H7 (cell line): ENCODE data around the gene PRKN. TPM values are rescaled to one million over a fixed set of nuclear protein-coding genes. Genes with fewer than 3 reads are reported as not detected.

Experiments
- DNase-seq: peaks from one replicate; pipeline ENCODE4 v3.0.0; 2012
- H3K27me3 ChIP-seq: 2 replicates; pipeline ENCODE4 v1.6.0; 2011; ENCODE audit warnings: mild to moderate bottlenecking, low read length; ENCODE audit not compliant: control insufficient read depth, insufficient read depth
- H3K36me3 ChIP-seq: replicated peaks from 2 replicates; pipeline ENCODE4 v1.5.1; 2011; ENCODE audit warnings: low read length; ENCODE audit not compliant: control insufficient read depth, insufficient read depth
- H3K4me3 ChIP-seq: 2 replicates; pipeline ENCODE4 v1.5.1; 2011; ENCODE audit warnings: low read depth, mild to moderate bottlenecking, control low read depth, low read length, moderate library complexity; ENCODE audit not compliant: insufficient read depth
- total RNA-seq: library from RNA; depleted of rRNA; stranded (reverse); fragments of >200 nt; shearing (Covaris generic); gene quantifications from 2 replicates; pipeline ENCODE4 v1.2.3, GENCODE V29; 2014

The PRKN gene
- total RNA-seq, 1 experiment from 2014 or later: 0.90 TPM

DNA sequence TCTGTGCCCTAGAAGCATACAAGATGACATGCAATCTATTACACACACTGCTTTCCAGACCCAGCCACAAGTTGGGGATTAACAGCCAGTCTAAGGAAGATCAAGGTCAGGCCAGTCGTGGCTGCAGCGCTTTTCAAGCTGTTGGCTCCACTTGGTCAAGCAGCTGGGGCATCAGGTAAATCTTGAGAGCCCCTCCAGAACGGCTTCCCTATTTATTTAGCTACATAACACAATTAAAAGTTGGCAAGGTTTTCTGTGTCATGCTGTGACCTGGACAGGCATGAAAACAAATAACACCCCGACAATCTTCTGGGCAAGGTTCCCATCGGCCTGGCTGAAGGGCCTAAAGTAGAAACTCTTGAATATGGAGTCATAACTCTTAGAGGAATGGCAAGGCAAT is 524.3 kb downstream of the PRKN start:
- Histone ChIP-seq H3K36me3 (no peaks in the 10 kb centered on the region), H3K4me3 (no peak overlapping the region), H3K27me3 (no peaks in the 10 kb centered on the region)
- no peak for DNase-seq

DNA sequence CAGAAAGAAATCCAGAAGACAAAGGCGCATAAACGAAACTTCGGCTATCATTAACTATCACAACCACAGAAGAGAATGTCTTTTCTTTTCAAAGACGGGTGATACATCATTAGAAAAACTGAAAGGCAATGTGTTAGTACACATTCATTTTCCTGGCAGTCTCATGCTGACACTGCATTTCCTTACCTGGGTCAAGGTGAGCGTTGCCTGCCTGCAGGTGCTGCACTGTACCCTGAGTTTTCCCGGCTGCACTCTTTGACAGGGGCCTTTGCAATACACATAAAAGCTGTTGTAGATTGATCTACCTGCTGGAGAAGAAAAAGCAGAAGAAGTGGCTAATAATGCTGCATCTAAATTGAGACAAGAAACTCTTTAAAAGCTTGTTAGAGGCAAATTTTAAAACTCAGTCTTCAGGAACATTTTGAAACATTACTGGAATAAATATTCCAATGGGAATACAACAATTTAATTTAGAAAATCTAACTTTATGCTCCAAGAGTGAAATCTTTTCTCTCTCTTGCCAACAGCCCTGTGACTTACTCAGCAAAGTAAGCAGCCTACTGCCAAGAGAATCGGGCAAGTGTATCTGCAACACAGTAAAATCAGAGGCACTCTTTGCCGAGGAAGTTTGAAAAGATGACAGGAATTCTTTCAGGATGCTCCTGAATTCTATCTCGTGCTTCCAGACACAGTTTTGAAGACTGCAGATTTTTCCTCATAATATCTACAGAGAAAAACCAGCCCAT is 526.4 kb downstream of the PRKN start:
- DNase-seq: no peak
- Histone ChIP-seq H3K4me3 (no peak overlapping the region), H3K27me3 (no peaks in the 10 kb centered on the region), H3K36me3 (no peaks in the 10 kb centered on the region)

DNA sequence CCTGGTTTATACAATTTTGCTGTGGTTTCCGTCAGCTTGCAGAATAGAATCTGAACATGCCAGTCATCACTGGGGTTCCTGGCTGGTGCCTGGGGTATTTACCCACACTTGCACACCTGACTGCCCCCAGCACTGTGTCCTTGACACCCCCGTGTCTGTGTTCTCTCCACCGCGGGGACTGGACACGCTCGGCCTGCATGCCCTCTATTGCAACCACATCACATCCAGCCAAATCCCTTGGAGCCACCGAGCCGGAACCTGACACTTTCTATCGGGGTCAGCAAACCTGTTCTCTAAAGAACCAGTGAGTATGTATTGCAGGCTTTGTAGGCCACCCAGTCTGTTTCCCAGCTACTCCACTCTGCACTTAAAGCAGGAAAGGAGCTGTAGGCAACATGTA is 527.5 kb downstream of the PRKN start:
- no peak for DNase-seq
- Histone ChIP-seq H3K27me3 (no peaks in the 10 kb centered on the region), H3K4me3 (no peak overlapping the region), H3K36me3 (no peaks in the 10 kb centered on the region)

DNA sequence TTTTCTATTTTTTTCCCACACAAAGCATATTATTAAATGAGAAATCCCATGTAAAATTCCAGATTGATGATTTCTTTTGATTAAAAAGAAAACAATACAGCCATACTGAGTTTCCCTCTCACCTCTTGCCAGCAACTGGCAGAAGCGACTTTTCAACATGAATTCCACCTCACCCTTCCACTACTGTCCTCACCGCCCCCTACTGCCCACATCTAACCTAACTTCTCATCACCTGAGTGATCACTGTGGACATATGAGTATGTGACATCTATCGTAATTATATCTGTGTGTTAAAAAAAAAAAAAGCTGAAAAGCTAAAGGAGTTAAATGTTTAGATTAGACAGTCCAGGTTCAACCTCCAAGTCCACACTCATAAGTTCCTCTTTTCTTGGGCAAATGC is 528.6 kb downstream of the PRKN start:
- no peaks in the 10 kb centered on the region for H3K27me3 ChIP-seq
- no peaks in the 10 kb centered on the region for H3K36me3 ChIP-seq
- no peak overlapping the region for H3K4me3 ChIP-seq
- DNase-seq: no peak

DNA sequence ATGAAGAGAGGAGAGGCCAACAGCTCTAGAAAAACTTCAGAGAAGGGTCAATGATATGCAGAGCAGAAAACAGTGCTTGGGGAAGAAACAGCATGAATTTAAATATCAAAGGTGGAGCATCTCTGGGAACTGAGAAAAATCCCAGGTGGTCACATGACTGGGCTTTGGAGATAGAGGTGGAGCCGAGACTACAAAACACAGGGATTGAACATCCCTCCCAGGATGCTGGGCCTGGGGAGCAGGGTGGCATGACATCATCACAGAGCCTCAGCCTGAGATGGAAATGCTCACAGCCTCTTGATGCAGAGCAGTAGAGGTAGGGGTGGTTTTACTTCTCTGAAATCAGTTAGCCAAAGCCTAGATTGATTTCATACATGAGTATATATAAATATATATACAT is 529.5 kb downstream of the PRKN start:
- H3K27me3 ChIP-seq: no peaks in the 10 kb centered on the region
- peak; percentile 15 for DNase-seq
- H3K36me3 ChIP-seq: no peaks in the 10 kb centered on the region
- no peak overlapping the region for H3K4me3 ChIP-seq

DNA sequence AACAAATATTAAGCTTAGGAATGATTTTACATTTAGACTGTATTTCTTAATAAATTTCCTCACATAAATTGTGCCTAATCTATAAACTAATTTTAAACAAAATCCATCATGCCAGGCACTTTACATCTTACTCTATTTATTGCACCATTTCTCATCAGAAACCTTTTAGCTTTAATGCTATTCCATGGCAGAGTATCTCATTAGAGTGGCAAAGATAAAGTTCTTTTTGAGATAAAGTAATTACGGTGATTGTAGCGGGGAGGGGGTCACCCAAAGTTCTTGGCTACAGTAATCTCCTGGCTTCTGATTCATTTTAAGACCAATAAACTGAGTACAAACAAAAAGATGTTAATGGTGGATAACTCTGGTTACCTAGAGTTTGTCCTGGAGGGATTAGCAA is 532.1 kb downstream of the PRKN start:
- no peaks in the 10 kb centered on the region for H3K27me3 ChIP-seq
- no peak overlapping the region for H3K4me3 ChIP-seq
- DNase-seq: no peak
- no peaks in the 10 kb centered on the region for H3K36me3 ChIP-seq

DNA sequence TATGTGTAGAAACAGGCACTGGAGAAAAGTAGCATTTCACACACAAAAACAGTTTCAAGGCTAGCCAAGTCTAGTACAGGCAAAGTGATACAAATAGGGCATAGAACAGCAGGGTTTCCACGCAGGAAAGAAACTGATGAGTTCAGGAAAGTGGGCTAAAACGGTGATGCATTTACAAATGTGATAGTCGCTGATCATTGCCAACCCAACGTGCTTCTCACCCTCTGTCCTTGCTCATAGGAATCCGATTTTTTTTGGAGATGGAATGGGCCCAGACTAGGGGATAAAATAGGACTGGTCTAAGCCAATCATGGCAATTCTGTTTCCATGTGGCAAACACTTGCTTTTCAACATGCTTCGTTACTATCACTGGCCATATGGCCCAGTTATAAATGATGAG is 536.6 kb downstream of the PRKN start:
- Histone ChIP-seq H3K36me3 (no peaks in the 10 kb centered on the region), H3K4me3 (no peak overlapping the region), H3K27me3 (no peaks in the 10 kb centered on the region)
- no peak for DNase-seq

DNA sequence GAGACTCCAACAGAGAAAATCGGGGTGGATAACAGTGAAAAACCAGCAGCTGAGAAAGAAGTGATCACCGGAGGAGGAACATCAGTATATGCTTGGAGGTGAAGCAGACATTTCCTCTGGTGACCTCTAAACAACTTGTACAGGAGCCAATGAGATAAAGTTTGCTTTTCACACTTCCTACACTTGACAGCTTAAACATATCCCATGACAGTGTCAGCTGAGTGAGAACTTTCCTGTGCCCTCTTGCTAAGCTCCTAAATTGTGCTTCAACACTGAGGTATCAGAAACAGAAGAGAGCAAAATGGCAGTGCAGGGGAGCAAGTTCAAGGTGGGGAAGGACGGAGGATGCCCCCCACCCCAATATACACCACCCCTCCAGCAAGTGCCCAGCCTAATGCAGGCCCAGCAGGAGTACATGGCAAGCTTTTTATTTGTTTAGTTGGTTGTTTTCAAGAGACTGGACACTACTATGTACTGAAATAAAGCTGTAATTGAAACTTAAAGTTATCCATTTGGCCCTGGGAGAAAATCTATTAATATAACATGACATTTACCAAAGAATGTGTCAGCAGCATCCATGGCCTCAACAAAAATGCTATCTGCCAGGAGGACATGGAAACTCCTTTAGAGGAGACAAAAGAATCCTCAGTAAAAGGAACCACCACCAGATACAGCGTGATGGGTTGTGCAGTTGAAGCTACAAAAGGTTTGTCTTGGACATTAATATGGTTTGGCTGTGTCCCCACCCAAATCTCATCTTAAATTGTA is 540.2 kb downstream of the PRKN start:
- no peak for DNase-seq
- Histone ChIP-seq H3K36me3 (no peaks in the 10 kb centered on the region), H3K27me3 (no peaks in the 10 kb centered on the region), H3K4me3 (no peak overlapping the region)

DNA sequence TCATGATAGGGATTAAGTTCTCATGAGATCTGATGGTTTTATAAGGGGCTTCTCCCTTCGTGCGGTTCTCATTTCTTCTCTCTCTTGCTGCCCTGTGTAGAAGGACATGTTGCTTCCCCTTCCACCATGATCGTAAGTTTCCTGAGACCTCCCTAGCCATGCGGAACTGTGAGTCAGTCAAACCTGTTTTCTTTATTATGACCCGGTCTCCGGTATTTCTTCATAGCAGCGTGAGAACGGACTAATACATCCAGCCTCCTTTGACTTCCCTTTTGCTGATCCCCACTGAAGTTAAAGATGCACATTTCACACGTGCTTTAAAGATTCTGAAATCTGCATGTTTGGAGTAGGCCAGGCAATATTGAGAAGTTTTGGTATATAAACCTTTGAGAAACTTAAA is 543.1 kb downstream of the PRKN start:
- Histone ChIP-seq H3K36me3 (no peaks in the 10 kb centered on the region), H3K4me3 (no peak overlapping the region), H3K27me3 (no peaks in the 10 kb centered on the region)
- DNase-seq: no peak

DNA sequence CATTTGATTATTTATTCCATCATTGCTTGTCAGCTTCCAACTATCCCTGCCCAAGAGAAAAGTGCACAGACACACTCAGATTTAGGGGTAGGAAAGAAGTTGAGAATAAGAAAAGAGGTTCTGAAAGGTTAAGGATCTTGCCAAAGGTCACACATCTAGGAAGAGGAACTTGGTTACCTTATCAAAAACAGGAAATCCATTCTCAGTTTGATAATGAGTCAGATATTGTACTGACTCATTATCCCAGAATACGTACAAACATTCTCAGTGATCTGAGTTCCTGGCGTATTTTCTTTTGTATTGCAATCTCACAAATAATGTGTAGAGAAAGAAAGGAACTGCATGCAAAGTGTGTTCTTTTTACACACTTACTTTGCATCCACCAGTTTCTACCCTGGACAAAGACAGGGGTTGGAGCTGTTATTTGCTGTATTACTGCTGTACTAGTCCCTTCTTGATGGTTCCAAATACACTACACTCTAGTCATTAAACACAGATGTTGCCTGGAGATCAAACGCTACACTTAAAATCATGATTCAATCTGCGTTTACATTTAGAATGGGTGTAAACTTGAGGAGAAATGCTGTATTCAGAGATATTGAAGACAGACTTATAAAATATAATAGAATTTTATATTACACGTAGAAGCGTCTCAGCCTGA is 545.7 kb downstream of the PRKN start:
- H3K4me3 ChIP-seq: no peak overlapping the region
- H3K36me3 ChIP-seq: no peaks in the 10 kb centered on the region
- H3K27me3 ChIP-seq: no peaks in the 10 kb centered on the region
- no peak for DNase-seq

DNA sequence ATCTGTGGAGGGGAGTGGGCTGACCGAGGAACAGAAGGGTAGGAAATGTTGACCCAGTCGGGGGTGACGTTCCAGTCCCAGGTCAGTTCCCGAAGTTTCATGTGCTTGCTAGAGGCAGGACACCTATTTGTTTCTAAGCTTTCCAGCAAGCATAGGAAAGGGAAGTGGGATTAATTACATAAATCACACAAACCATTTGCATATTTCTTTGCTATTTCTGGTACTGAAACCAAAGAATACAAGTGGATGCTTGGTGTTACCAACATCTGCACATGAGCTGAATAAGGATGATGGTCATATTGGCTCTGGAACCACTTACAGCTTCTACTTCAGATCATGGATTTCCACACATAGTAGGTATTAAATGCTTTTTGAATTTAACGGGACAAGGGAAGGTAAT is 546.5 kb downstream of the PRKN start:
- no peak for DNase-seq
- Histone ChIP-seq H3K36me3 (no peaks in the 10 kb centered on the region), H3K4me3 (no peak overlapping the region)

DNA sequence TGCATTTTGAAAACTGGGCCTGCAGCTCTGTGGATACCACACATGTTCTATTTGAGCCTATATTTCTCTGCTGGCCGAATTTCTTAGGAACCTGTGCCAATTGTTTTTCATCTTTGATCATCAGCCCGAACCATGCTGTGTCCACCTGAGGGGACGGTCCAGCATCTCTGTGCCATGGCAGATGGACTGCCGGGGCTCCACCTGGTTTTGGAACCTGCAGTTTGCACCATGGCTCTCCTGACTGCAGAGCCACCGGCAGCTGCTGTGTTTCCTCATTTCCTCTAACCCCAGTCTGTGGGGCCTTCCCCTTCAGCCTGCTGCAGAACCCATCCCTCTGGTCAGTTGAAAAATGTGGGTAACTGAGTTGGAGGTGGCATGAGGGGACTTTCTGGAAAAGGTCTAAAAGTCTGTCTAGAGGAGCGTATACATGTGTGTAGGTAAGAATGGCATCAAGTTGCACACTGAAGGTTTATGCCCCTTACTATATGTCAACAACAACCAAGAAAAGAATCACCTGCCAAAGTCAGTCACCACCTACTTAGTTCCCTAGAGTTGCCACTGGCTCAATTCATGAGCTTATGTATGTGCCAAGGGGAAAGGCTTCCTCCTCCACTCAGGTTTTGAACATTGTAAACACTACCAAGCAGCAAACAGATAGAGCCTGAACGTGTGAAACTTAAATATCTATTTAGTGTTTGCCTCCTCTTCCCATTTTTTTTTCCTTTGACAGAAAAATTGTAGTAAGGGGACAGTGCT is 548.2 kb downstream of the PRKN start:
- H3K27me3 ChIP-seq: no peaks in the 10 kb centered on the region
- no peaks in the 10 kb centered on the region for H3K36me3 ChIP-seq
- H3K4me3 ChIP-seq: no peak overlapping the region
- DNase-seq: no peak

More for the DNA sequence above, 546.5 kb downstream of the PRKN start:
- no peaks in the 10 kb centered on the region for H3K27me3 ChIP-seq

DNA sequence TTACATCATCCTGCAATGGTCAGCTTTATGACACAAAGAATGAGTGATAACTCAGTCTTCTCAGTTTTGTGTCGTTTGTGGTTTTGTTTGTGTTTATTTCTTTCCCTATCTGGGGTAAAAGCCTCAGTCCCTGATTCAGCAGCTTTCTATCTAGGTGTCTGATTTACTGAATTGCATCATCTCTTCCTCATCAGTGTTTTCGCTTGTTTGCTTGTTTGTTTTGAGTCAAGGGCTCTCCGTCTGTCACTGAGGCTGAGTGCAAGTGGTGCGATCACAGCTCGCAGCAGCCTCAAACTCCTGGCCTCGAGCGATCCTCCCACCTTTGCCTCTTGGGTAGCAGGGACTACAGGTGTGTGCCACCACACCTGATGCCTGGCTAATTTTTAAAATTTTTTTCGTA is 548.9 kb downstream of the PRKN start:
- Histone ChIP-seq H3K36me3 (no peaks in the 10 kb centered on the region), H3K27me3 (no peaks in the 10 kb centered on the region), H3K4me3 (no peak overlapping the region)
- DNase-seq: no peak

DNA sequence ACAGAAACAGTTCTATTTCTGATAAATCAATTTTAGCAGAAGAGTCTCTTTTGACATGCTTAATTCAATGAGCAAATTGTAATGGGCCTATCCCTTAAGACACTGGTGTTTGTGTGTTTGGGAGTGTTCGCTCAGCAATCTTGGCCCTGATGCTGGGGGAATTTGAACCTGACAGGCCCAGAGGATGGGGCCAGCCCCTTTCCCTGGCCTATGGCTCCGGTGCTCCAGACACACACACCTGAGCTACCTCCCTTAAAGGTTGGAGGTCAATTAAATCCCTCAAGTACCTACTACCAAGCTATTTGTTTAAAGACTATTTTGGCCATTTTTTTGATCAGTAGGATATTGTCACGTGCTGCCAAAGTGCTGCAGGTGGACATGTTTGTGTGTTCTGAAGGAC is 549.3 kb downstream of the PRKN start:
- DNase-seq: no peak
- H3K4me3 ChIP-seq: no peak overlapping the region
- H3K36me3 ChIP-seq: no peaks in the 10 kb centered on the region
- H3K27me3 ChIP-seq: no peaks in the 10 kb centered on the region
